Activated CD4-positive, alpha-beta T cell treated with anti-CD3 and anti-CD28 coated beads, Interleukin-2, amount 10 ng/mL, durations not matched to agents 24 days and 14 days (primary cell): ENCODE data around the gene PGBD5. TPM values are rescaled to one million over a fixed set of nuclear protein-coding genes. Genes with fewer than 3 reads are reported as not detected.
A peak's percentile ranks its signal among the peaks of the same experiment; 100 is the strongest.

ENCODE experiments used
- DNase-seq: peaks from one replicate; pipeline ENCODE4 v3.0.0; 2022
- H3K27ac Mint-ChIP-seq: one replicate; pipeline ENCODE4 v1.8.0; 2022; ENCODE audit warnings: mild to moderate bottlenecking, mixed read lengths
- H3K27me3 Mint-ChIP-seq: one replicate; pipeline ENCODE4 v1.8.0; 2022; ENCODE audit warnings: mixed read lengths
- H3K36me3 Mint-ChIP-seq: one replicate; pipeline ENCODE4 v1.8.0; 2022; ENCODE audit warnings: low read depth, mild to moderate bottlenecking, mixed read lengths
- H3K4me1 Mint-ChIP-seq: one replicate; pipeline ENCODE4 v1.8.0; 2021; ENCODE audit warnings: mixed read lengths
- H3K4me3 Mint-ChIP-seq: one replicate; pipeline ENCODE4 v1.8.0; 2022; ENCODE audit warnings: mild to moderate bottlenecking, moderate library complexity, mixed read lengths
- H3K9me3 Mint-ChIP-seq: one replicate; pipeline ENCODE4 v1.8.0; 2021; ENCODE audit warnings: mixed read lengths
- intact Hi-C: fragments of 100-400 bp; cut with micrococcal nuclease; formaldehyde crosslinking; loops from one replicate; pipeline ENCODE4 v1.15.1; 2023
- total RNA-seq: library from RNA; stranded (reverse); gene quantifications from 2 replicates; pipeline ENCODE4 v1.2.3, GENCODE V29; 2022

The PGBD5 gene
- total RNA-seq, 1 donor from 2014 or later: 0.09 TPM

DNA sequence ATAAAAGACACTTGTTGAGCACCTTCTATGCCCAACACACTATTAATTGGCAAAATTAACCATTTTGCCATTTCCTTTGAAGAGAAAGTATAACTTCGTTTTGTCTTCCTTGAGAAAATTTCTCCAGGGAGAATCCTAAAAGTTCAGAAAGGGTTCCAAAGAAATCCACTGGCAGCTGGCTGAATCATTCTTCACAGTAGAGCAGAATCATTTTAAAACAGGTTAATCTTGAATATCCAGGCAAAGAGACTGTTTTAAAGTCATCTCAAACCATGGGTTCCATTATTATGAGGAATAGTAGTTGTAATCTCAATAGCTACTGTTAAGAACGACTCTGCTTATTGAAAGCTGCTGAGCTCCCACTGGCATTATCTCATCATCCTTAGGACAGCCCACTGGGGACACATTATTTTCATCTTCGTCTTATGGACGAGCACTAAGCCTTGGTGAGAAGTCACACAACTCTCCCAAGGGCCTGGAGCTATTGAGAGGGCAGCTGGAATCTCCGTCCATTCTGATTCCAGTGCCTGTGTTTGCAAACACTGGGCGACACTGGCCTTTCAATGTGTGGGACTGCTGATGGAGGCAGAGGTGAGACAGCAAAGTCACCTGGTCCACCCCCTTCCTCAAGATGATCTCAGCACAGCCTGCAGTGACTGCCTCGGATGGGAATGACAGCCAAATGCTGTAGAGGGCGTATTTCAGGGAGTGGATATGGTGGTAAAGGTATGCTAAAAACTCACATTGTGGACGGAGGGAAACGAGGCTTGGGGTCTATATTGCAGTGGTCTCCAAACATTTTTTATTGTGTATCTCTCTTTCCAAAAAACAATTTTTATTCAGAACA lies 15.3 kb upstream of the PGBD5 start:
- no peak for DNase-seq
- Mint-ChIP-seq H3K36me3 (no peaks in the 10 kb centered on the region), H3K27me3 (peaks cover 3% of the 10 kb centered on the region), H3K4me3 (no peak overlapping the region), H3K9me3 (no peaks in the 10 kb centered on the region), H3K27ac (no peak overlapping the region), H3K4me1 (no peaks in the 10 kb centered on the region)
- intact Hi-C loops: no loop called here

DNA sequence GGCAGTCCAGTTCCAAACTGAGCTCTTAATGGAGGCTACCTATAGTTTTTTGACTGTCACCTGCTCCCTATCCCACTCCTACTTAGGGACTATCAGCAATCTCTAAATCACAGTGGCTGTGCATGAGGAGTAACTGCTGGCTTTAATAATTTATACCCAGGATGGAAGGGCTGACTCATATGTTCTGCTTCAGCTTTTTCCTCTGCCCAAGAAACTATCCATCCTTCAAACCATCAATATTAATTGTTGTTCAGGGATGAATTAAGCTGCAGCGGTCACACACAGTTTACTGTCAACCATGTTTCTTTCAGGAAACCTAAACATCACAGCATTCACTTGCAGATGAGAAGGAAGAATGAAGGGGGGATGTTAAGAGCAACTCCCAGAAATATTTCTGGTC lies 9.0 kb upstream of the PGBD5 start:
- no peaks in the 10 kb centered on the region for H3K36me3 Mint-ChIP-seq
- no peaks in the 10 kb centered on the region for H3K9me3 Mint-ChIP-seq
- no peak for DNase-seq
- intact Hi-C loops: no loop called here
- H3K4me3 Mint-ChIP-seq: no peak overlapping the region
- H3K27me3 Mint-ChIP-seq: peaks cover 3% of the 10 kb centered on the region
- no peaks in the 10 kb centered on the region for H3K4me1 Mint-ChIP-seq
- H3K27ac Mint-ChIP-seq: no peak overlapping the region

DNA sequence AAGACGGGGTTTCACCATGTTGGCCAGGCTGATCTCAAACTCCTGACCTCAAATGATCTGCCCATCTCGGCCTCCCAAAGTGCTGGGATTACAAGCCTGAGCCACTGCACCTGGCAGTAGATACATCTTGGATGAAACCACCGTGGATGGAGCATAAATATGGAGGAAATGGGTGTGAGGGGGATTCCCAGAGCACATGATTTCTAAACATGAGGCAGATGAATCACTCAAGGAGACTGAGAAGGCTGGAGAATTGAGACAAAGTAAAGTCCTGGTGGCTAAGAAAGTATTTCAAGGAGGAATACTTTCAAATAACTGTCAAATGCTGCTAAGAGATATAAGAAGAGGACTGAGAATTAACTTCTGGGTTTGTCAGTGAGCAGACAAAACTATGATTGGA lies 5.4 kb upstream of the PGBD5 start:
- no peak for DNase-seq
- peaks cover 4% of the 10 kb centered on the region for H3K36me3 Mint-ChIP-seq

DNA sequence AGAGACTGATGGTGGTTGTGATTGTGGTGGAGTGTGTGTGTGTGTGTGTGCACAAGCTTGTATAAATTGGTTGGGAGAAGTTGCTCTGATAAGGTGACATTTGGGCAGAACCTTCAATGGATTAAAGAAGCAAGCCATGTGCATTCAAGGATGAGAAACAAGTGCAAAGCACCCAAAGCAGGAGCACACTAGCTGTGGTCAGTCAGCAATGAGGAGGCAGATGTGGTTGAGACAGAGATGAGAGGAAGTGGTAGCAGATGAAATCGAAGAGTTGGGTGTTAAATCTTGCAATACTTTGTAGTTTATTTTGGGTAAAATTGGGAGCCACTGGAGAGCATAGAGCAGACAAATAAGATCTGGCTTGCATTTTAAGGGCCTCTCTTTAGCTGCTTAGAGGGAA lies 4.4 kb upstream of the PGBD5 start:
- Mint-ChIP-seq H3K4me1 (peaks cover 5% of the 10 kb centered on the region), H3K27ac (no peak overlapping the region), H3K36me3 (peaks cover 4% of the 10 kb centered on the region), H3K4me3 (no peak overlapping the region), H3K27me3 (peaks cover 25% of the 10 kb centered on the region), H3K9me3 (peaks cover 6% of the 10 kb centered on the region)
- DNase-seq: no peak
- intact Hi-C loops: no loop called here

More for the DNA sequence above, 5.4 kb upstream of the PGBD5 start:
- Mint-ChIP-seq H3K4me3 (no peak overlapping the region), H3K27me3 (peaks cover 25% of the 10 kb centered on the region), H3K4me1 (peaks cover 5% of the 10 kb centered on the region), H3K27ac (no peak overlapping the region), H3K9me3 (peaks cover 6% of the 10 kb centered on the region)
- intact Hi-C loops: no loop called here

DNA sequence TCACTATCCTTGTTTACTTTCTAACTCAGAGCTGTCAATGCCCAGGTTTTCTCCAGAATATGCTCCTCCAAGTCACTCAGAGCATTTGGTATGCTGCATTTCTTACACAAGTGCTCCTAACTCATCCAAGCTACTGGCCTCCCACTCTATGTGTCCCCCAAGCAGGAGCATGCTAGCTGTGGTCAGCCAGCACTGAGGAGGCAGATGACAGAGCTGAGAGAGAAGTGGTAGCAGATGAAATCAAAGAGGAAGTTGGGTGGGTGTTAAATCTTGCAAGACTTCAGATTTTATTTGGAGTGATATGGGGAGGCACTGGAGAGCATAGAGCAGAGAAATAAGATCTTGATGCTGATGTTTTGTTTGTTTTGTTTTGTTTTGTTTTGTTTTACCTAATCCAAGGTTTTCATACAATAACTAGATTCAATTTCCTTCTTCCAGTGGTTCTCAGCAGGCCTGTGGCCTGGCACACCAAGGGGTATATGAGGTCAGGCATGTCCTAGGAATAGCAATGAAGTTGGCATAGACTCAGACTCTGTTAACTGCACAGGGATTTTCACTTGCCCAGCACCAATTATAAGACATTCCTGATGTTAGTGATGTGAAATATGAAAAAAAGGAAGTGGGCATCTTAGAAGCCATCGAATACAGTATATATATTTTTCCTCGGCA lies 3.1 kb upstream of the PGBD5 start:
- H3K4me1 Mint-ChIP-seq: peaks cover 13% of the 10 kb centered on the region
- peaks cover 36% of the 10 kb centered on the region for H3K27me3 Mint-ChIP-seq
- no peak overlapping the region for H3K4me3 Mint-ChIP-seq
- H3K36me3 Mint-ChIP-seq: peaks cover 4% of the 10 kb centered on the region
- no peak overlapping the region for H3K27ac Mint-ChIP-seq
- DNase-seq: no peak
- H3K9me3 Mint-ChIP-seq: peaks cover 6% of the 10 kb centered on the region
- intact Hi-C loops: loop anchor here (5.0 kb wide), 1 partner anchor 997 kb away; the partner anchor contains the start of gene ACTA1

DNA sequence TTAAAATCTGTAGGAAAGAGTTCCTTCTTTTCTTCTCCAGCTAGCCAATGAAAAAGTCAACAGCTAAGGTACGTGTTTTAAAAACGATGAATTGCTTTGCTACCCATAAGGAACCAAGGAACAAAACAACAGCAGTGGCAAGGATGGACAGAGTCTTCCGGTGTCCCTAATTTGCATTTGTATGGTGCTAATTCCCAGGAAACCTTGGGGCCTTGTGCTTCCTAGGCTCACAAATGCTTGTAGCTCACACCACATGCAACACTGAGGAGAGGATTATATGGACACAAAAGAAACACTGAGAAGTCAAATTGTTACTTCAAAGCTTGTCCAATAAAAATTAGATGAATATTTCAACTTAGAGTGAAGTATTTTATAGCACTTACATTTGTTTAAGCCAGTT lies 1.8 kb upstream of the PGBD5 start:
- DNase-seq: no peak
- Mint-ChIP-seq H3K9me3 (peaks cover 6% of the 10 kb centered on the region), H3K27ac (no peak overlapping the region), H3K27me3 (peaks cover 48% of the 10 kb centered on the region), H3K36me3 (peaks cover 4% of the 10 kb centered on the region), H3K4me1 (peaks cover 13% of the 10 kb centered on the region), H3K4me3 (no peak overlapping the region)
- intact Hi-C loops: loop anchor here (5.0 kb wide), 1 partner anchor 996 kb away; the partner anchor contains the start of gene ACTA1

DNA sequence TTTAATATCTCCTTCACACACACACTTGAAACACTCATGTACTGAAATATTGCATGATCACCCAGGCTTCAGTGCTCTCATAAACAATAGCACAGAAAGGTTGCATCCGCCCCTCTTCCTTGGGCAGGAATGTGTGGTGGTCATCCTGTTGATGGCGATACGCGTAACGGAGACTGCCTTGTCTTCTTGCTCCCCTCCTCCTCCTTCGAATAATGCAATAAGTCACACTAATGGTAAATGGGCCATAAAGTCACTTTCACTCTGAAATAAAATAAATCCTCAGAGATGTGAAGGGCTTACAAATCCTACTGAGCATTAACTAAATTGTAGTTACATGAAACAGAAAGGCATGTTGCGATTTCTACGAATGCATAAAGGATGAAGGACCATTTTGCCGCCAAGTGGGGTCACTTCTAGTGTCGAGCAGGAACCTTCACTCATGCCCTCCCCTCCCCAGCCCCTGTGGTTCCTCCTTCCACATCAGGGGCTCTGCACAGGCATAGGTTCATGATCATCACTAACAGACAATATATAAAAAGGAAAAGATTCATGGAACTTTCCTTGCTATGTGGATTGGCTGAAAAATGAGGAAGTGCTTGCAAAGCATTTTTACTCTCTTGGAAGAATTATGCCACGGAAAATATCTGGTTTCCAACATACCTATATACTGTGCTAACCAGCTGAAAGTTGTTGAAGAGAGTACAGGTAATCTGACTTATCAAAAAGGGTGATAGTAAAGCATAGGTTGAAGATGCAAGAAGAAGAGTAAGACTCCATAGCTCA lies 1.2 kb upstream of the PGBD5 start:
- peaks cover 55% of the 10 kb centered on the region for H3K27me3 Mint-ChIP-seq
- intact Hi-C loops: loop anchor here (5.0 kb wide), 1 partner anchor 995 kb away; the partner anchor contains the start of gene ACTA1
- H3K4me3 Mint-ChIP-seq: peak overlapping the region; percentile 79
- H3K4me1 Mint-ChIP-seq: peaks cover 13% of the 10 kb centered on the region
- H3K36me3 Mint-ChIP-seq: peaks cover 4% of the 10 kb centered on the region
- DNase-seq: no peak
- H3K27ac Mint-ChIP-seq: peak overlapping the region; percentile 39
- H3K9me3 Mint-ChIP-seq: peaks cover 6% of the 10 kb centered on the region

DNA sequence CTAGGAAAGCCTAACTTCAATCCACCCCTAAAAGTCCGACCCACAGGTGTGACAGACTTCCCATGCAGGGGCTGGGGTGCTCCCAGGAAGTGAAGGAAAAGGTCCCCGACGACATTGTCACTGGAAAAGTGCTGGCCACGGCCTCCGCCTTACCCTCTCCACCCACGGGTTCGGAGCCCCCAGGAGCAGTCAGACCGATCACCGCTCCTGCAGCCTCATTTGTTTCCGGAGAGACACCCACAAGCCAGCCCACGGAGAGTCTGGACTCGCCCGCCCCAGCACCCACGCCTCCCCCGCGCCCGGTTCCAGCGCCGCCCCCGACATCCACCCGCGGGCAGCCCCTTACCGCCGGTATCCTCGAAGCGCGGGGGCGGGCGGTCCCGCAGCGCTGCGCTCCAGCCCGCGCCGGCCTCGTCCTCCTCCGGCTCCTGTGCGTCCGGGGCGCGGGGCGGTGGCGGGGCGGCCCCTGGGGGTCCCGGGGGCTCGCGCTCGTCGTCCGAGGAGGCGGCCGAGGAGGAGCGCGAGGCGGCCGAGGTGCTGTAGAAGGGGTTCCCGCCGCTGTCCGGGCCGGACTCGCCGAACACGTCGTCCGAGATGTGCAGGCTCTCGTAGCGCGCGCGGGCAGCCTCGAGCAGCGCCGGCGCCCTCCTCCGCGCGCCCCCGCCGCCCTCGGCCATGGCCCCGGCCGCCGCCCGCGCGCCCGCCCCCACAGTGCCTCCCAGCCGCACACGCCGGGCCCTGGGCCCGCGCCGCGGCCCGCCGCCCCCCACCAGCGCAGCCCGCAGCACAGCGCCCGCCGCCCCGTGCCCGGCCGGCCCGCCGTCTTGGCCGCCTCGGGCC lies 660 bp downstream of the PGBD5 start:
- intact Hi-C loops: loop anchor here (2.0 to 5.0 kb wide), 2 partner anchors 217 to 993 kb away; partner anchors contain the start of genes ACTA1 and COG2
- H3K27me3 Mint-ChIP-seq: peaks cover 66% of the 10 kb centered on the region

DNA sequence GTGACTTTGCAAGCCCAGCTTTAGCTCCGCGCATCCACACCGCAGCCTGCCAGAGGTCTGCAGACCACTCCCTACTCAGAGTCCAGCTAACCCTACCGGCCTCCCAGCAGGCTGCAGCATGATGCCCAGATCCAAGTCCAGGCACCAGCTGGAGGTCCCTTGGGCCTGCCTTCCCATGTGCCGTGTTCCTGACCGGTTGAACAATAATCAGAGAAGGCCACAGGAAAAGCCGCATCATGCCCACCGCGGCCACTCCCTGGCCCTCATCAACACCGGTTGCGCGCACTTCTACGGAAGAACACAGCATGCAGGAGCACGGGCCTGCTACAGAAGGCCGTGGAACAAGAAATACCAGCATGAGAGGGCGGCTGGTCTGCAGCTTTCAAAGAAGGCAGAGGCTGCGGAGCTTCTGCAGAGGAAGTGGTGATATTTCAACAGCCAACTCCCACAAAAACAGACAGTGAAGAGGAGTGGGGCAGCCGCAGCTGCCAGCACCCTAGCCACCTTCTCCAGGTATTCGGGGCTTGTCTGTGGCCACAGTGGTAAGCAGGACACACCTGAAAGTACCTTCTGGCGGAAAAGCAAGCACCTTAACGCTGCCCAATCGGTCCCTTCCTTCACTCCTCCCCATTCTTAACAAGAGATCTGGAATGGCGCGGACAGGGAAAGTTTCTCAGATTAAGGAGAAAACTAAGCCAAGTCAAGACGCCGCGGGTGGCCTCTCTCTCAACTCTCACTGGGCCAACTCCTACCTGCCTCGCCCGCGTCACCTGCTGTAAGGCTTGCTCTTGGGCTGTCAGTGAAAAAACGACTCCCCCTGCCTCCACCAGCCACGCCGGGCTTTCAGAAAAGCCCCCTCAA lies 1.5 kb downstream of the PGBD5 start:
- peak overlapping the region; percentile 66 for H3K4me3 Mint-ChIP-seq
- no peak for DNase-seq
- no peak overlapping the region for H3K27ac Mint-ChIP-seq
- peaks cover 4% of the 10 kb centered on the region for H3K36me3 Mint-ChIP-seq
- H3K9me3 Mint-ChIP-seq: peaks cover 6% of the 10 kb centered on the region
- H3K4me1 Mint-ChIP-seq: peaks cover 13% of the 10 kb centered on the region
- intact Hi-C loops: loop anchor here (2.0 to 5.0 kb wide), 2 partner anchors 218 to 992 kb away; partner anchors contain the start of genes ACTA1 and COG2
- peaks cover 67% of the 10 kb centered on the region for H3K27me3 Mint-ChIP-seq

More for the DNA sequence above, 660 bp downstream of the PGBD5 start:
- peak overlapping the region; percentile 66 for H3K4me3 Mint-ChIP-seq
- peaks cover 6% of the 10 kb centered on the region for H3K9me3 Mint-ChIP-seq
- peak; percentile 57 for DNase-seq
- peaks cover 13% of the 10 kb centered on the region for H3K4me1 Mint-ChIP-seq
- no peak overlapping the region for H3K27ac Mint-ChIP-seq
- peaks cover 4% of the 10 kb centered on the region for H3K36me3 Mint-ChIP-seq

DNA sequence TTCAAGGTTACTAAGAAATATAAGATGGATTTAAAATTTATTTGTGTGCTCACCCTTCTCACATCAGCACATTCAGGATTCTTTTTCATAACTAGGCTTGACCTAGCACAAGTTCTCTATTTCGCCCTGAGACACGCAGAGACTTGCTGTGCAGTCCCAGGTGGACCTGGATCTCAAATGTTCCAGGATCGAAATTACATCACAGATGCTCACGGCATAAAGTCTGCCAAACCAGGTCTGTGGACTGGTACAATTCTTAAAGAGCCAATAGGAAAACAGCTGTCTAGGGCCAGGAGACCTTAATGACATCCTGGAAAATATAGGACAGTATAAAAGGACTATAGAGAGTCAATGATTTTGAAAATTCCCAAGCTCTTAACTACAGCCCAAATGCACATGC lies 2.2 kb downstream of the PGBD5 start:
- intact Hi-C loops: loop anchor here (2.0 kb wide), 1 partner anchor 219 kb away; the partner anchor contains the start of gene COG2

DNA sequence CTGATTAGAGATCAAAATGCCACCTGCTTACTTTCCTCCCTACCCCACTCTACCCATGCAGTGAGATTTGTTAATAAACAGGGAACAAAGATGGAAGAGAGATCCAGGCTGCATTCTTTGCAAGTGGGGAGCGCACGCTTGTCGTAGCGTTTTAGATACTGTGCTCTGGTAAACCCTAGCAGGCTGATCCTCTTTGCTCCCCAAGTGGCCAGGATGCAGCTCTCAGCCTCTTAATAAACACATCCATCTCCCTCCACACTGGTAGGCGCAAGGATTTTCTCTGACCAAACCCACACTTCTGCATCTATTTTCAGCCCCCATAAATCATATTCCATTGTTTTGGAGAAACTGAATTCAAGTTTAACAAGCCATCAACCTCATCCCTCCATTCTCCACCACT lies 2.9 kb downstream of the PGBD5 start:
- Mint-ChIP-seq H3K36me3 (peaks cover 4% of the 10 kb centered on the region), H3K4me1 (peaks cover 13% of the 10 kb centered on the region), H3K4me3 (no peak overlapping the region), H3K27me3 (peaks cover 58% of the 10 kb centered on the region), H3K9me3 (peaks cover 9% of the 10 kb centered on the region), H3K27ac (no peak overlapping the region)
- no peak for DNase-seq
- intact Hi-C loops: no loop called here

More for the DNA sequence above, 2.2 kb downstream of the PGBD5 start:
- peaks cover 8% of the 10 kb centered on the region for H3K9me3 Mint-ChIP-seq
- no peak for DNase-seq
- H3K4me3 Mint-ChIP-seq: no peak overlapping the region
- H3K36me3 Mint-ChIP-seq: peaks cover 4% of the 10 kb centered on the region
- H3K27ac Mint-ChIP-seq: no peak overlapping the region
- H3K4me1 Mint-ChIP-seq: peaks cover 13% of the 10 kb centered on the region
- peaks cover 60% of the 10 kb centered on the region for H3K27me3 Mint-ChIP-seq
